Stimulated activated CD8-positive, alpha-beta memory T cell treated with anti-CD3 and anti-CD28 coated beads, Interleukin-15, amount 100 ng/mL, for 48 hours (primary cell): ENCODE measurements around the gene MRPL58.

Experiments
- DNase-seq, 2 donors: peaks; one replicate each; pipeline ENCODE4 v3.0.0-alpha.2; 2020; ENCODE audit warnings: low read depth in 2 of 2

The MRPL58 gene

GRCh38 chr17:75046407-75047289 is 34.2 kb downstream of the MRPL58 start, which contains the start of the genes ATP5PD and KCTD2:
ATP5PD (minus strand) TSS chr17:75046969; CDS start chr17:75042650, 4,319 bp downstream.
KCTD2 (plus strand) TSS chr17:75047225; CDS start chr17:75047251, 26 bp downstream.
- DNase-seq = peak; percentile 95 to 97

GRCh38 chr17:75047398-75048098 is 35.1 kb downstream of the MRPL58 start:
- peak in 1 of 2 donors; percentile 16 for DNase-seq

- DNase-seq = no peak
Observed at GRCh38 chr17:75048249-75048878, 35.9 kb downstream of the MRPL58 start.

- DNase-seq = no peak
Observed at GRCh38 chr17:75049057-75049456, 36.6 kb downstream of the MRPL58 start.

- DNase-seq = no peak
Observed at GRCh38 chr17:75049706-75050105, 37.2 kb downstream of the MRPL58 start.

- DNase-seq = no peak
Observed at GRCh38 chr17:75051941-75052340, 39.5 kb downstream of the MRPL58 start.

GRCh38 chr17:75059369-75060345 is 47.2 kb downstream of the MRPL58 start:
- no peak for DNase-seq

- DNase-seq = no peak
Observed at GRCh38 chr17:75060434-75061054, 48.1 kb downstream of the MRPL58 start.

GRCh38 chr17:75061055-75061438 is 48.6 kb downstream of the MRPL58 start:
- no peak for DNase-seq

- DNase-seq = no peak
Observed at GRCh38 chr17:75061618-75062017, 49.1 kb downstream of the MRPL58 start.

GRCh38 chr17:75063201-75063600 is 50.7 kb downstream of the MRPL58 start:
- DNase-seq = no peak

- DNase-seq = no peak
Observed at GRCh38 chr17:75063626-75064025, 51.2 kb downstream of the MRPL58 start.

GRCh38 chr17:75064040-75064439 is 51.6 kb downstream of the MRPL58 start:
- no peak for DNase-seq

- DNase-seq = no peak
Observed at GRCh38 chr17:75064460-75064859, 52.0 kb downstream of the MRPL58 start.

- DNase-seq = no peak
Observed at GRCh38 chr17:75064867-75065561, 52.5 kb downstream of the MRPL58 start.

GRCh38 chr17:75065562-75066151 is 53.2 kb downstream of the MRPL58 start:
- DNase-seq = no peak

GRCh38 chr17:75067856-75068255 is 55.4 kb downstream of the MRPL58 start:
- DNase-seq = no peak

- no peak for DNase-seq
Observed at GRCh38 chr17:75068750-75069149, 56.3 kb downstream of the MRPL58 start.

- no peak for DNase-seq
Observed at GRCh38 chr17:75069783-75070182, 57.3 kb downstream of the MRPL58 start.
